HepG2 (cell line): Measurements from ENCODE around the gene ANKRD18B. TPM values are rescaled to one million over a fixed set of nuclear protein-coding genes. Genes with fewer than 3 reads are reported as not detected.
"Not testable (repeated sequence)": the region's sequence is repeated elsewhere in the genome, so short reads cannot be mapped to it uniquely, and the experiment has no call there.

Source experiments
- ATAC-seq: fragments of 200-7000 bp; cut with Tn5 transposase; 3 replicates; pipeline ENCODE4 v1.9.1; 2020; ENCODE audit warnings: mild to moderate bottlenecking, moderate library complexity
- BruUV-seq: library from RNA; stranded (reverse); fragments of 400-500 nt; replicated peaks from 2 replicates; lab custom pipeline; 2021; lab: Mats Ljungman, UMichigan
- CTCF ChIA-PET: fragments of 300-600 bp; formaldehyde crosslinking; extraction: SDS; loops from one replicate; lab custom pipeline; 2021; ENCODE audit warnings: low total read pairs, inconsistent platforms, low intra/inter-chr PET ratio; lab: Yijun Ruan, JAX
- POLR2A ChIA-PET: fragments of 350-600 bp; sonication (Branson Sonifier 250); formaldehyde crosslinking; loops from one replicate; lab custom pipeline; 2020; ENCODE audit warnings: antibody characterized with exemption, inconsistent platforms; lab: Yijun Ruan, JAX
- DNase-seq: peaks from one replicate; pipeline ENCODE4 v3.0.0-alpha.2; 2015; ENCODE audit warnings: low spot score
- FAIRE-seq: peaks from 3 replicates; lab custom pipeline; 2011; peaks lifted over from hg19 to GRCh38; lab: Jason Lieb, UNC
- H2AFZ ChIP-seq: one replicate; pipeline ENCODE4 v1.6.1; 2011; ENCODE audit warnings: low read length, inconsistent platforms
- H3K27ac ChIP-seq: fragments of 300-600 bp; 3 replicates; pipeline ENCODE4 v1.8.0; 2011; ENCODE audit warnings: mixed run types, mild to moderate bottlenecking, mixed read lengths, low read length, inconsistent platforms; ENCODE audit not compliant: insufficient read depth; ENCODE audit errors: extremely low read length
- H3K27me3 ChIP-seq, 2 experiments: fragments of 200-600 bp in 1 of 2; 2 replicates in 1 of 2; 3 replicates in 1 of 2; pipeline versions ENCODE4 v1.6.0 to v1.8.0; 2011; ENCODE audit warnings: low read length in 2 of 2, mild to moderate bottlenecking in 2 of 2, moderate library complexity in 2 of 2, inconsistent platforms in 1 of 2; ENCODE audit not compliant: insufficient read depth in 2 of 2, control insufficient read depth in 1 of 2
- H3K36me3 ChIP-seq, 2 experiments: fragments of 200-600 bp in 1 of 2; replicated peaks in 1 of 2; 2 replicates in 1 of 2; 3 replicates in 1 of 2; pipeline versions ENCODE4 v1.5.1 to v1.8.0; 2011; ENCODE audit warnings: low read length in 2 of 2, inconsistent platforms in 1 of 2; ENCODE audit not compliant: insufficient read depth in 2 of 2, control insufficient read depth in 1 of 2
- H3K4me1 ChIP-seq: 2 replicates; pipeline ENCODE4 v1.5.1; 2012; ENCODE audit warnings: low read length, inconsistent platforms; ENCODE audit not compliant: insufficient read depth
- H3K4me2 ChIP-seq: 2 replicates; pipeline ENCODE4 v1.6.0; 2011; ENCODE audit warnings: low read depth, low read length, inconsistent platforms
- H3K4me3 ChIP-seq, 3 experiments: fragments of 200-600 bp in 1 of 3; sonication (generic), shearing (Covaris generic) in 1 of 3; replicated peaks in 1 of 3; 2 replicates each; pipeline ENCODE4 v1.5.1; 2011 to 2016; ENCODE audit warnings: low read length in 3 of 3, inconsistent platforms in 2 of 3, low read depth in 2 of 3, mild to moderate bottlenecking in 2 of 3, control low read depth in 1 of 3, mixed read lengths in 1 of 3; ENCODE audit not compliant: insufficient read depth in 1 of 3
- H3K79me2 ChIP-seq: one replicate; pipeline ENCODE4 v1.6.1; 2011; ENCODE audit warnings: low read length, inconsistent platforms; ENCODE audit not compliant: insufficient read depth
- H3K9ac ChIP-seq: 2 replicates; pipeline ENCODE4 v1.6.0; 2011; ENCODE audit warnings: mild to moderate bottlenecking, low read depth, low read length, inconsistent platforms; ENCODE audit not compliant: insufficient read depth
- H3K9me3 ChIP-seq: 2 replicates; pipeline ENCODE4 v1.5.1; 2012; ENCODE audit warnings: mild to moderate bottlenecking, low read length
- H4K20me1 ChIP-seq: 2 replicates; pipeline ENCODE4 v1.6.0; 2011; ENCODE audit warnings: inconsistent platforms, mild to moderate bottlenecking, low read length, moderate library complexity; ENCODE audit not compliant: insufficient read depth
- KLF13 ChIP-seq: sonication (generic); formaldehyde crosslinking; IDR thresholded peaks from 2 replicates; pipeline ENCODE4 v1.4.0; 2020; ENCODE audit warnings: mild to moderate bottlenecking, missing genetic modification reagents
- ZBTB1 ChIP-seq: sonication (generic); formaldehyde crosslinking; IDR thresholded peaks from 2 replicates; pipeline ENCODE4 v1.4.0; 2020; ENCODE audit warnings: missing genetic modification reagents, borderline replicate concordance
- ZC3H4 ChIP-seq: sonication (generic); formaldehyde crosslinking; IDR thresholded peaks from 2 replicates; pipeline ENCODE4 v1.4.0; 2020; ENCODE audit warnings: missing genetic modification reagents, borderline replicate concordance
- ZNF382 ChIP-seq: sonication (generic); formaldehyde crosslinking; IDR thresholded peaks from 2 replicates; pipeline ENCODE4 v1.5.0; 2020; ENCODE audit warnings: missing genetic modification reagents, mild to moderate bottlenecking, borderline replicate concordance
- ZNF446 ChIP-seq: sonication (generic); formaldehyde crosslinking; IDR thresholded peaks from 2 replicates; pipeline ENCODE4 v1.5.0; 2020; ENCODE audit warnings: mild to moderate bottlenecking, missing genetic modification reagents
- WGBS: methylation state at CpG from one replicate; pipeline ENCODE4 v1.1.6; 2017; ENCODE audit warnings: low lambda C conversion rate; 5-methylcytosine and 5-hydroxymethylcytosine counted together
- in situ Hi-C: cut with HindIII; loops from 2 replicates; pipeline ENCODE4 v1.10.0; 2017; ENCODE audit warnings: low pct_unique_long_range_greater_than_20kb; ENCODE audit not compliant: extremely low pct_ligation_motif_present
- intact Hi-C: fragments of 100-400 bp; cut with micrococcal nuclease; formaldehyde crosslinking; loops from one replicate; pipeline ENCODE4 v1.10.0; 2022; ENCODE audit not compliant: unreplicated experiment
- polyA plus RNA-seq, 8 experiments: library from polyadenylated mRNA; depleted of rRNA in 3 of 8; stranded (reverse) in 7 of 8; unstranded in 1 of 8; fragments of >200 nt; fragmentation: Illumina TruSeq in 4 of 8; extraction: Trizol in 4 of 8; gene quantifications; 2 replicates each; pipeline versions ENCODE4 v1.2.1 to v1.2.3, GENCODE V29; 2011 to 2016; ENCODE audit warnings: low read depth in 4 of 8, missing spikeins in 1 of 8, mixed read lengths in 1 of 8; ENCODE audit not compliant: insufficient read depth in 1 of 8
- total RNA-seq, 5 experiments: library from RNA; depleted of rRNA; stranded (reverse); fragments of >200 nt; fragmentation: Illumina TruSeq; extraction: Trizol; gene quantifications; 2 replicates each; pipeline ENCODE4 v1.2.3, GENCODE V29; 2016; ENCODE audit warnings: low read depth in 1 of 5
- TF ChIP-seq, protein P1 (sequence below): sonication (generic); formaldehyde crosslinking; conservative IDR thresholded peaks from 2 replicates; pipeline ENCODE4 v1.4.0; 2020; ENCODE audit warnings: missing genetic modification reagents
- TF ChIP-seq, protein P2 (sequence below): sonication (generic); formaldehyde crosslinking; IDR thresholded peaks from 2 replicates; pipeline ENCODE4 v1.9.0; 2021; ENCODE audit warnings: missing genetic modification reagents, borderline replicate concordance

ANKRD18B gene
- total and polyA plus RNA-seq, 2 of the 13 experiments (the other 11 are each of a cell fraction or from before 2014, with no cell fraction given): 0.57 to 1.4 TPM

DNA sequence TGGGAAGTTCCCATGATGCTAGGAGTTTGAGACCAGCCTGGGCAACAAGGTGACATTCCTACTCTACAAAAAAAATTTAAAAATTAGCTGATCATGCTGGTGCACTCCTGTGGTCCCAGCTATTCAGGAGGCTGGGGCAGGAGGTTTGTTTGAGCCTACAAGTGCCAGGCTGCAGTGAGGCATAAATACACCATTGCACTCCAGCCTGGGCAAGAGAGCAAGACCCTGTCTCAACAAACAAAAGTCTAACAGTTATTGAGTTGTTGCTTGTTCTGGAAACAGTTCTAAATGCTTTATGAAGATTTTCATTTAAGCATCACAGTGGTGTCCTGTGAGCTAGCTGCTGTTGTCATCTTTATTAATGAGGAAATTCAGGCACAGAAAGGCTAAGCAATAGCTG, 4.0 kb downstream of the ANKRD18B start:
- ATAC-seq, H3K36me3 ChIP-seq, in situ Hi-C loops, H2AFZ ChIP-seq, CTCF ChIA-PET, H3K4me2 ChIP-seq, H3K27ac ChIP-seq, DNase-seq, POLR2A ChIA-PET, BruUV-seq, H3K9me3 ChIP-seq, H3K4me3 ChIP-seq, H3K79me2 ChIP-seq, H4K20me1 ChIP-seq, H3K4me1 ChIP-seq, intact Hi-C loops, FAIRE-seq, H3K9ac ChIP-seq: not testable (repeated sequence)
- H3K27me3 ChIP-seq: peaks cover 1 to 12% of the 10 kb centered on the region in 2 experiments; a peak in 3 of 5 replicates

DNA sequence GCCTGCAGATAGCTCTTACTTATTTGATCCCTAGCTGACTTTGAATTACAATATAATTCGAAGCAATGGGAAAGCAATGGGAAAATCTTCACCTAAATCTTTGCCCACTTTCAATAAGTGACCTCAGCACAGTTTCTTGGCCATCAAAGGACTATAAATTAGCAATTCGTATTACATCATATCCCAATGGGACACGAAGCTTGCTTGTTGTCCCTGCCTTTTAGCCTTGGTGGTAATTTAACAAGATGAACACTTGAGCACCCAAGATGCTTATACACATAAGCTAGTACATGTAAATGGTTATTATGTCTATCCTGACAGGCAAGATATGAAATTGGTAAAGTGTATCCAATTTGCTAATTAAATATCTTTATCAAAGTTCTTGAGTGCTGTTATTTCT, 9.9 kb downstream of the ANKRD18B start:
- in situ Hi-C loops, H3K79me2 ChIP-seq, H3K27ac ChIP-seq, H3K9ac ChIP-seq, BruUV-seq, ATAC-seq, H3K4me1 ChIP-seq, H3K36me3 ChIP-seq, H4K20me1 ChIP-seq, H3K4me2 ChIP-seq, DNase-seq, H2AFZ ChIP-seq, POLR2A ChIA-PET, intact Hi-C loops, FAIRE-seq, H3K27me3 ChIP-seq, H3K4me3 ChIP-seq, CTCF ChIA-PET, H3K9me3 ChIP-seq: not testable (repeated sequence)
- WGBS: 5% methylated on average over 3 of the region's 3 CpGs

DNA sequence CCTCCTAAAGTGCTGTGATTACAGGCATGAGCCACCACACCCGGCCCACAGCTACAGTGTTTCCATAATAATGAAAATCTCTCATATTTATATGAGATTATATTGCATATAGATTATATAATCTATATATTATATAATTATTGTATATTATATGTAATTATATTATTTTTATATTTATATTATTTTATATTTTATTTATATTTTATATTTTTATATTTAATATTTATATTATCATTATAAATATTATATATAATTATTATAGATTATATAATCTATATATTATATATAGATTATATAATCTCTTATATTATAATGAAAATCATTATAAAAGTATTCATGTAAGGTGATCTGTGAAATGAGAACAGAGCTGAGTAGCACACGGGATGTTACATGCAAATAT, 11.5 kb downstream of the ANKRD18B start:
- Histone ChIP-seq H3K9me3 (no peaks in the 10 kb centered on the region), H2AFZ (no peak overlapping the region), H3K27me3 (no peaks in the 10 kb centered on the region), H3K4me1 (no peaks in the 10 kb centered on the region), H3K79me2 (no peaks in the 10 kb centered on the region), H3K27ac (no peak overlapping the region), H3K4me3 (no peak overlapping the region), H3K9ac (no peak overlapping the region), H3K36me3 (no peaks in the 10 kb centered on the region), H4K20me1 (no peaks in the 10 kb centered on the region), H3K4me2 (no peak overlapping the region)
- no peak for DNase-seq
- FAIRE-seq: no peak
- in situ Hi-C loops (no loop called here), intact Hi-C loops (no loop called here)
- 44% methylated on average over 2 of the region's 2 CpGs for WGBS
- BruUV-seq: no TSS peak
- CTCF ChIA-PET: no interaction called here
- ATAC-seq: no peak
- POLR2A ChIA-PET: no interaction called here
- TF ChIP-seq ZC3H4 (CRISPR knock-in tag): no peak
- no peak for TF ChIP-seq ZNF382 (CRISPR knock-in tag)
- TF ChIP-seq ZBTB1 (CRISPR knock-in tag): no peak
- TF ChIP-seq, protein P1, sequence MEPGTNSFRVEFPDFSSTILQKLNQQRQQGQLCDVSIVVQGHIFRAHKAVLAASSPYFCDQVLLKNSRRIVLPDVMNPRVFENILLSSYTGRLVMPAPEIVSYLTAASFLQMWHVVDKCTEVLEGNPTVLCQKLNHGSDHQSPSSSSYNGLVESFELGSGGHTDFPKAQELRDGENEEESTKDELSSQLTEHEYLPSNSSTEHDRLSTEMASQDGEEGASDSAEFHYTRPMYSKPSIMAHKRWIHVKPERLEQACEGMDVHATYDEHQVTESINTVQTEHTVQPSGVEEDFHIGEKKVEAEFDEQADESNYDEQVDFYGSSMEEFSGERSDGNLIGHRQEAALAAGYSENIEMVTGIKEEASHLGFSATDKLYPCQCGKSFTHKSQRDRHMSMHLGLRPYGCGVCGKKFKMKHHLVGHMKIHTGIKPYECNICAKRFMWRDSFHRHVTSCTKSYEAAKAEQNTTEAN (CRISPR knock-in tag): no peak
- no peak for TF ChIP-seq KLF13 (CRISPR knock-in tag)
- TF ChIP-seq ZNF446 (CRISPR knock-in tag): no peak
- TF ChIP-seq, protein P2, sequence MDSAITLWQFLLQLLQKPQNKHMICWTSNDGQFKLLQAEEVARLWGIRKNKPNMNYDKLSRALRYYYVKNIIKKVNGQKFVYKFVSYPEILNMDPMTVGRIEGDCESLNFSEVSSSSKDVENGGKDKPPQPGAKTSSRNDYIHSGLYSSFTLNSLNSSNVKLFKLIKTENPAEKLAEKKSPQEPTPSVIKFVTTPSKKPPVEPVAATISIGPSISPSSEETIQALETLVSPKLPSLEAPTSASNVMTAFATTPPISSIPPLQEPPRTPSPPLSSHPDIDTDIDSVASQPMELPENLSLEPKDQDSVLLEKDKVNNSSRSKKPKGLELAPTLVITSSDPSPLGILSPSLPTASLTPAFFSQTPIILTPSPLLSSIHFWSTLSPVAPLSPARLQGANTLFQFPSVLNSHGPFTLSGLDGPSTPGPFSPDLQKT (CRISPR knock-in tag): no peak
